HepG2 (cell line): ENCODE measurements around the gene DHX58. TPM values are rescaled to one million over a fixed set of nuclear protein-coding genes. Genes with fewer than 3 reads are reported as not detected.

Experiments used
- ATAC-seq: fragments of 200-7000 bp; cut with Tn5 transposase; 3 replicates; pipeline ENCODE4 v1.9.1; 2020; ENCODE audit warnings: mild to moderate bottlenecking, moderate library complexity
- BruUV-seq: library from RNA; stranded (reverse); fragments of 400-500 nt; replicated peaks from 2 replicates; lab custom pipeline; 2021; lab: Mats Ljungman, UMichigan
- CTCF ChIA-PET: fragments of 300-600 bp; formaldehyde crosslinking; extraction: SDS; loops from one replicate; lab custom pipeline; 2021; ENCODE audit warnings: low total read pairs, inconsistent platforms, low intra/inter-chr PET ratio; lab: Yijun Ruan, JAX
- POLR2A ChIA-PET: fragments of 350-600 bp; sonication (Branson Sonifier 250); formaldehyde crosslinking; loops from one replicate; lab custom pipeline; 2020; ENCODE audit warnings: antibody characterized with exemption, inconsistent platforms; lab: Yijun Ruan, JAX
- DNase-seq: peaks from one replicate; pipeline ENCODE4 v3.0.0-alpha.2; 2015; ENCODE audit warnings: low spot score
- FAIRE-seq: peaks from 3 replicates; lab custom pipeline; 2011; peaks lifted over from hg19 to GRCh38; lab: Jason Lieb, UNC
- H2AFZ ChIP-seq: one replicate; pipeline ENCODE4 v1.6.1; 2011; ENCODE audit warnings: low read length, inconsistent platforms
- H3K27ac ChIP-seq: fragments of 300-600 bp; 3 replicates; pipeline ENCODE4 v1.8.0; 2011; ENCODE audit warnings: mixed run types, mild to moderate bottlenecking, mixed read lengths, low read length, inconsistent platforms; ENCODE audit not compliant: insufficient read depth; ENCODE audit errors: extremely low read length
- H3K27me3 ChIP-seq, 2 experiments: fragments of 200-600 bp in 1 of 2; 2 replicates in 1 of 2; 3 replicates in 1 of 2; pipeline versions ENCODE4 v1.6.0 to v1.8.0; 2011; ENCODE audit warnings: low read length in 2 of 2, mild to moderate bottlenecking in 2 of 2, moderate library complexity in 2 of 2, inconsistent platforms in 1 of 2; ENCODE audit not compliant: insufficient read depth in 2 of 2, control insufficient read depth in 1 of 2
- H3K36me3 ChIP-seq, 2 experiments: fragments of 200-600 bp in 1 of 2; replicated peaks in 1 of 2; 2 replicates in 1 of 2; 3 replicates in 1 of 2; pipeline versions ENCODE4 v1.5.1 to v1.8.0; 2011; ENCODE audit warnings: low read length in 2 of 2, inconsistent platforms in 1 of 2; ENCODE audit not compliant: insufficient read depth in 2 of 2, control insufficient read depth in 1 of 2
- H3K4me1 ChIP-seq: 2 replicates; pipeline ENCODE4 v1.5.1; 2012; ENCODE audit warnings: low read length, inconsistent platforms; ENCODE audit not compliant: insufficient read depth
- H3K4me2 ChIP-seq: 2 replicates; pipeline ENCODE4 v1.6.0; 2011; ENCODE audit warnings: low read depth, low read length, inconsistent platforms
- H3K4me3 ChIP-seq, 3 experiments: fragments of 200-600 bp in 1 of 3; sonication (generic), shearing (Covaris generic) in 1 of 3; replicated peaks in 1 of 3; 2 replicates each; pipeline ENCODE4 v1.5.1; 2011 to 2016; ENCODE audit warnings: low read length in 3 of 3, inconsistent platforms in 2 of 3, low read depth in 2 of 3, mild to moderate bottlenecking in 2 of 3, control low read depth in 1 of 3, mixed read lengths in 1 of 3; ENCODE audit not compliant: insufficient read depth in 1 of 3
- H3K79me2 ChIP-seq: one replicate; pipeline ENCODE4 v1.6.1; 2011; ENCODE audit warnings: low read length, inconsistent platforms; ENCODE audit not compliant: insufficient read depth
- H3K9ac ChIP-seq: 2 replicates; pipeline ENCODE4 v1.6.0; 2011; ENCODE audit warnings: mild to moderate bottlenecking, low read depth, low read length, inconsistent platforms; ENCODE audit not compliant: insufficient read depth
- H3K9me3 ChIP-seq: 2 replicates; pipeline ENCODE4 v1.5.1; 2012; ENCODE audit warnings: mild to moderate bottlenecking, low read length
- H4K20me1 ChIP-seq: 2 replicates; pipeline ENCODE4 v1.6.0; 2011; ENCODE audit warnings: inconsistent platforms, mild to moderate bottlenecking, low read length, moderate library complexity; ENCODE audit not compliant: insufficient read depth
- MNT ChIP-seq: fragments of 450-650 bp; IDR thresholded peaks from 2 replicates; pipeline ENCODE4 v1.6.1; 2016
- SIX1 ChIP-seq: sonication (generic); formaldehyde crosslinking; IDR thresholded peaks from 2 replicates; pipeline ENCODE4 v1.4.0; 2020; ENCODE audit warnings: missing genetic modification reagents, borderline replicate concordance
- ZNF142 ChIP-seq: sonication (generic); formaldehyde crosslinking; IDR thresholded peaks from 2 replicates; pipeline ENCODE4 v1.4.0; 2020; ENCODE audit warnings: missing genetic modification reagents
- ZNF503 ChIP-seq: sonication (generic); formaldehyde crosslinking; IDR thresholded peaks from 2 replicates; pipeline ENCODE4 v1.4.0; 2020; ENCODE audit warnings: missing genetic modification reagents
- ZNF672 ChIP-seq: sonication (generic); formaldehyde crosslinking; IDR thresholded peaks from 2 replicates; pipeline ENCODE4 v1.8.1; 2022; ENCODE audit warnings: missing genetic modification reagents
- WGBS: methylation state at CpG from one replicate; pipeline ENCODE4 v1.1.6; 2017; ENCODE audit warnings: low lambda C conversion rate; 5-methylcytosine and 5-hydroxymethylcytosine counted together
- in situ Hi-C: cut with HindIII; loops from 2 replicates; pipeline ENCODE4 v1.10.0; 2017; ENCODE audit warnings: low pct_unique_long_range_greater_than_20kb; ENCODE audit not compliant: extremely low pct_ligation_motif_present
- intact Hi-C: fragments of 100-400 bp; cut with micrococcal nuclease; formaldehyde crosslinking; loops from one replicate; pipeline ENCODE4 v1.10.0; 2022; ENCODE audit not compliant: unreplicated experiment
- polyA plus RNA-seq, 8 experiments: library from polyadenylated mRNA; depleted of rRNA in 3 of 8; stranded (reverse) in 7 of 8; unstranded in 1 of 8; fragments of >200 nt; fragmentation: Illumina TruSeq in 4 of 8; extraction: Trizol in 4 of 8; gene quantifications; 2 replicates each; pipeline versions ENCODE4 v1.2.1 to v1.2.3, GENCODE V29; 2011 to 2016; ENCODE audit warnings: low read depth in 4 of 8, missing spikeins in 1 of 8, mixed read lengths in 1 of 8; ENCODE audit not compliant: insufficient read depth in 1 of 8
- total RNA-seq, 5 experiments: library from RNA; depleted of rRNA; stranded (reverse); fragments of >200 nt; fragmentation: Illumina TruSeq; extraction: Trizol; gene quantifications; 2 replicates each; pipeline ENCODE4 v1.2.3, GENCODE V29; 2016; ENCODE audit warnings: low read depth in 1 of 5

The DHX58 gene
- total and polyA plus RNA-seq, 2 of the 13 experiments (the other 11 are each of a cell fraction or from before 2014, with no cell fraction given): 6.7 to 7.8 TPM

- DNase-seq (no peak), ATAC-seq (no peak)
- peaks cover 4% of the 10 kb centered on the region; the same call in 1 of the 2 replicates for H3K4me1 ChIP-seq
- H4K20me1 ChIP-seq: no peaks in the 10 kb centered on the region
- 72% methylated on average over 12 of the region's 14 CpGs for WGBS
- no peak overlapping the region for H3K4me3 ChIP-seq
- CTCF ChIA-PET: interaction anchor here (1.6 to 2.0 kb wide), 2 partner anchors 38 to 54 kb away, joined by 4 to 8 read pairs; no protein-coding TSS in a partner anchor
- H3K9ac ChIP-seq: no peak overlapping the region
- no peak overlapping the region for H2AFZ ChIP-seq
- in situ Hi-C loops (loop anchor here (5.0 kb wide), 1 partner anchor 100 kb away; no protein-coding TSS in a partner anchor), intact Hi-C loops (no loop called here)
- H3K4me2 ChIP-seq: no peak overlapping the region
- no peaks in the 10 kb centered on the region for H3K79me2 ChIP-seq
- TF ChIP-seq ZNF503 (CRISPR knock-in tag): no peak
- TF ChIP-seq, all 625 proteins: peak for 0
- FAIRE-seq: no peak
- H3K27ac ChIP-seq: no peak overlapping the region
- no TSS peak for BruUV-seq
- H3K27me3 ChIP-seq: no peaks in the 10 kb centered on the region
- H3K36me3 ChIP-seq: no peaks in the 10 kb centered on the region
- POLR2A ChIA-PET: no interaction called here
- H3K9me3 ChIP-seq: no peaks in the 10 kb centered on the region
Observed at GRCh38 chr17:42062681-42063080, 49.8 kb downstream of the DHX58 start.

- intact Hi-C loops (no loop called here), in situ Hi-C loops (loop anchor here (5.0 kb wide), 1 partner anchor 100 kb away; no protein-coding TSS in a partner anchor)
- Histone ChIP-seq H3K79me2 (no peaks in the 10 kb centered on the region), H3K4me1 (no peaks in the 10 kb centered on the region), H3K36me3 (no peaks in the 10 kb centered on the region), H3K4me3 (no peak overlapping the region), H3K4me2 (no peak overlapping the region), H3K27ac (no peak overlapping the region), H3K27me3 (no peaks in the 10 kb centered on the region), H3K9me3 (no peaks in the 10 kb centered on the region), H4K20me1 (no peaks in the 10 kb centered on the region), H2AFZ (no peak overlapping the region), H3K9ac (no peak overlapping the region)
- WGBS: 36% methylated on average over 4 of the region's 5 CpGs
- FAIRE-seq: no peak
- ATAC-seq: no peak; the same call in 2 of the 3 replicates
- ChIA-PET POLR2A (no interaction called here), CTCF (no interaction called here)
- DNase-seq: no peak
- BruUV-seq: no TSS peak
- TF ChIP-seq ZNF672 (CRISPR knock-in tag) (no peak), ZNF142 (CRISPR knock-in tag) (no peak), MNT (peak; percentile 68), SIX1 (CRISPR knock-in tag) (no peak)
Observed at GRCh38 chr17:42061646-42062487, 50.6 kb downstream of the DHX58 start.
